Activated T-helper 17 cell treated with anti-CD3 and anti-CD28 coated beads, Interleukin-2, amount 50 U/mL, for 72 hours (primary cell): ENCODE results near the gene MALRD1. TPM values are rescaled to one million over a fixed set of nuclear protein-coding genes. Genes with fewer than 3 reads are reported as not detected.

Experiments
- ATAC-seq: fragments of 150-1000 bp; cut with Tn5 transposase; replicated peaks from 2 replicates; pipeline ENCODE4 v1.10.0; 2021; ENCODE audit warnings: mild to moderate bottlenecking, moderate library complexity
- H3K27ac Mint-ChIP-seq: one replicate; pipeline ENCODE4 v1.8.0; 2022; ENCODE audit warnings: mixed read lengths
- H3K27me3 Mint-ChIP-seq: one replicate; pipeline ENCODE4 v1.8.0; 2022; ENCODE audit warnings: mixed read lengths
- H3K36me3 Mint-ChIP-seq: one replicate; pipeline ENCODE4 v1.8.0; 2022; ENCODE audit warnings: low read depth, mild to moderate bottlenecking, mixed read lengths
- H3K4me1 Mint-ChIP-seq: one replicate; pipeline ENCODE4 v1.8.0; 2022; ENCODE audit warnings: mixed read lengths
- H3K4me3 Mint-ChIP-seq: one replicate; pipeline ENCODE4 v1.8.0; 2022; ENCODE audit warnings: mild to moderate bottlenecking, mixed read lengths
- H3K9me3 Mint-ChIP-seq: one replicate; pipeline ENCODE4 v1.8.0; 2022; ENCODE audit warnings: mixed read lengths
- total RNA-seq, 2 donors: library from RNA; stranded (reverse); gene quantifications; one replicate each; pipeline ENCODE4 v1.2.3, GENCODE V29; 2022

MALRD1 gene
- total RNA-seq, 2 donors from 2014 or later, result not detected

GRCh38 chr10:19651549-19651948, 602.9 kb downstream of the MALRD1 start:
- Mint-ChIP-seq H3K4me1 (no peaks in the 10 kb centered on the region), H3K9me3 (peaks cover 4% of the 10 kb centered on the region), H3K4me3 (no peak overlapping the region), H3K27ac (no peak overlapping the region), H3K36me3 (no peaks in the 10 kb centered on the region), H3K27me3 (no peaks in the 10 kb centered on the region)
- no peak for ATAC-seq

- H3K36me3 Mint-ChIP-seq, result no peaks in the 10 kb centered on the region
- H3K27ac Mint-ChIP-seq, result no peak overlapping the region
- no peaks in the 10 kb centered on the region for H3K4me1 Mint-ChIP-seq
- H3K4me3 Mint-ChIP-seq, result no peak overlapping the region
- no peaks in the 10 kb centered on the region for H3K27me3 Mint-ChIP-seq
- ATAC-seq, result no peak
- peaks cover 4% of the 10 kb centered on the region for H3K9me3 Mint-ChIP-seq
These were observed 604.1 kb downstream of the MALRD1 start for GRCh38 chr10:19652750-19653149.

GRCh38 chr10:19653931-19654330, 605.3 kb downstream of the MALRD1 start:
- H3K4me3 Mint-ChIP-seq, result no peak overlapping the region
- H3K4me1 Mint-ChIP-seq, result no peaks in the 10 kb centered on the region
- no peaks in the 10 kb centered on the region for H3K27me3 Mint-ChIP-seq
- H3K27ac Mint-ChIP-seq, result no peak overlapping the region
- H3K36me3 Mint-ChIP-seq, result no peaks in the 10 kb centered on the region
- ATAC-seq, result no peak
- peaks cover 9% of the 10 kb centered on the region for H3K9me3 Mint-ChIP-seq

- H3K27me3 Mint-ChIP-seq, result no peaks in the 10 kb centered on the region
- H3K27ac Mint-ChIP-seq, result no peak overlapping the region
- H3K4me1 Mint-ChIP-seq, result no peaks in the 10 kb centered on the region
- no peak for ATAC-seq
- peaks cover 9% of the 10 kb centered on the region for H3K9me3 Mint-ChIP-seq
- no peak overlapping the region for H3K4me3 Mint-ChIP-seq
- H3K36me3 Mint-ChIP-seq, result no peaks in the 10 kb centered on the region
These were observed 606.0 kb downstream of the MALRD1 start for GRCh38 chr10:19654576-19654975.

GRCh38 chr10:19656420-19657042, 607.9 kb downstream of the MALRD1 start:
- H3K4me3 Mint-ChIP-seq, result no peak overlapping the region
- no peaks in the 10 kb centered on the region for H3K27me3 Mint-ChIP-seq
- H3K27ac Mint-ChIP-seq, result no peak overlapping the region
- H3K4me1 Mint-ChIP-seq, result no peaks in the 10 kb centered on the region
- ATAC-seq, result no peak
- H3K9me3 Mint-ChIP-seq, result peaks cover 6% of the 10 kb centered on the region
- H3K36me3 Mint-ChIP-seq, result no peaks in the 10 kb centered on the region

- ATAC-seq, result no peak
- H3K36me3 Mint-ChIP-seq, result no peaks in the 10 kb centered on the region
- H3K27ac Mint-ChIP-seq, result no peak overlapping the region
- peaks cover 5% of the 10 kb centered on the region for H3K9me3 Mint-ChIP-seq
- H3K4me3 Mint-ChIP-seq, result no peak overlapping the region
- H3K4me1 Mint-ChIP-seq, result no peaks in the 10 kb centered on the region
- H3K27me3 Mint-ChIP-seq, result no peaks in the 10 kb centered on the region
These were observed 609.5 kb downstream of the MALRD1 start for GRCh38 chr10:19658131-19658530.

GRCh38 chr10:19658622-19659233, 610.1 kb downstream of the MALRD1 start:
- Mint-ChIP-seq H3K36me3 (no peaks in the 10 kb centered on the region), H3K4me1 (no peaks in the 10 kb centered on the region), H3K27ac (no peak overlapping the region), H3K27me3 (no peaks in the 10 kb centered on the region), H3K4me3 (no peak overlapping the region), H3K9me3 (peaks cover 5% of the 10 kb centered on the region)
- no peak for ATAC-seq

- no peak for ATAC-seq
- Mint-ChIP-seq H3K9me3 (peaks cover 8% of the 10 kb centered on the region), H3K27ac (no peak overlapping the region), H3K4me1 (no peaks in the 10 kb centered on the region), H3K27me3 (no peaks in the 10 kb centered on the region), H3K4me3 (no peak overlapping the region), H3K36me3 (no peaks in the 10 kb centered on the region)
These were observed 611.5 kb downstream of the MALRD1 start for GRCh38 chr10:19659920-19660655.

- Mint-ChIP-seq H3K4me1 (no peaks in the 10 kb centered on the region), H3K27ac (no peak overlapping the region), H3K9me3 (peaks cover 11% of the 10 kb centered on the region), H3K36me3 (no peaks in the 10 kb centered on the region), H3K27me3 (no peaks in the 10 kb centered on the region), H3K4me3 (no peak overlapping the region)
- no peak for ATAC-seq
These were observed 614.7 kb downstream of the MALRD1 start for GRCh38 chr10:19663344-19663743.

- Mint-ChIP-seq H3K27me3 (no peaks in the 10 kb centered on the region), H3K4me1 (no peaks in the 10 kb centered on the region), H3K9me3 (peaks cover 18% of the 10 kb centered on the region), H3K4me3 (no peak overlapping the region), H3K36me3 (no peaks in the 10 kb centered on the region), H3K27ac (no peak overlapping the region)
- no peak for ATAC-seq
These were observed 619.5 kb downstream of the MALRD1 start for GRCh38 chr10:19668116-19668515.

GRCh38 chr10:19676063-19676462, 627.5 kb downstream of the MALRD1 start:
- no peak overlapping the region for H3K27ac Mint-ChIP-seq
- H3K4me3 Mint-ChIP-seq, result no peak overlapping the region
- peaks cover 7% of the 10 kb centered on the region for H3K9me3 Mint-ChIP-seq
- H3K4me1 Mint-ChIP-seq, result no peaks in the 10 kb centered on the region
- no peaks in the 10 kb centered on the region for H3K36me3 Mint-ChIP-seq
- H3K27me3 Mint-ChIP-seq, result no peaks in the 10 kb centered on the region
- no peak for ATAC-seq

GRCh38 chr10:19683356-19683755, 634.8 kb downstream of the MALRD1 start:
- ATAC-seq, result no peak
- Mint-ChIP-seq H3K27me3 (no peaks in the 10 kb centered on the region), H3K4me3 (no peak overlapping the region), H3K36me3 (no peaks in the 10 kb centered on the region), H3K9me3 (peaks cover 3% of the 10 kb centered on the region), H3K4me1 (no peaks in the 10 kb centered on the region), H3K27ac (no peak overlapping the region)

- no peaks in the 10 kb centered on the region for H3K4me1 Mint-ChIP-seq
- H3K27me3 Mint-ChIP-seq, result no peaks in the 10 kb centered on the region
- no peaks in the 10 kb centered on the region for H3K36me3 Mint-ChIP-seq
- ATAC-seq, result no peak
- H3K9me3 Mint-ChIP-seq, result peaks cover 3% of the 10 kb centered on the region
- no peak overlapping the region for H3K4me3 Mint-ChIP-seq
- no peak overlapping the region for H3K27ac Mint-ChIP-seq
These were observed 635.4 kb downstream of the MALRD1 start for GRCh38 chr10:19683960-19684359.

- Mint-ChIP-seq H3K36me3 (no peaks in the 10 kb centered on the region), H3K27me3 (no peaks in the 10 kb centered on the region), H3K4me1 (no peaks in the 10 kb centered on the region), H3K9me3 (peaks cover 4% of the 10 kb centered on the region), H3K27ac (no peak overlapping the region), H3K4me3 (no peak overlapping the region)
- no peak for ATAC-seq
These were observed 639.7 kb downstream of the MALRD1 start for GRCh38 chr10:19688344-19688743.

- no peaks in the 10 kb centered on the region for H3K36me3 Mint-ChIP-seq
- H3K4me1 Mint-ChIP-seq, result no peaks in the 10 kb centered on the region
- no peaks in the 10 kb centered on the region for H3K27me3 Mint-ChIP-seq
- no peak overlapping the region for H3K27ac Mint-ChIP-seq
- no peak overlapping the region for H3K4me3 Mint-ChIP-seq
- H3K9me3 Mint-ChIP-seq, result peaks cover 4% of the 10 kb centered on the region
- no peak for ATAC-seq
These were observed 640.6 kb downstream of the MALRD1 start for GRCh38 chr10:19689231-19689630.
